Tibial artery (tissue), 4 donors: ENCODE results near the gene MAN1A2.
"Not testable (repeated sequence)": the region's sequence is repeated elsewhere in the genome, so short reads cannot be mapped to it uniquely, and the experiment has no call there.

Source experiments
- DNase-seq, 2 donors: peaks; one replicate each; pipeline ENCODE4 v3.0.0-alpha.2; 2019
- H3K27ac ChIP-seq, 2 donors: fragments of 200-600 bp; sonication (generic) in 1 of 2; 1 replicate in 1 of 2; 2 replicates in 1 of 2; pipeline ENCODE4 v1.5.1; 2018 to 2019; ENCODE audit warnings: mild to moderate bottlenecking in 1 of 2
- H3K27me3 ChIP-seq, 2 donors: fragments of 200-600 bp; sonication (generic) in 1 of 2; one replicate each; pipeline versions ENCODE4 v1.5.1 to v1.6.0; 2016 to 2019
- H3K36me3 ChIP-seq, 3 donors: fragments of 200-600 bp; sonication (generic) in 2 of 3; one replicate each; pipeline ENCODE4 v1.5.1; 2016 to 2019; ENCODE audit warnings: mild to moderate bottlenecking in 2 of 3
- H3K4me1 ChIP-seq, 4 donors: fragments of 200-600 bp; sonication (generic) in 2 of 4; 1 replicate in 3 of 4; 2 replicates in 1 of 4; pipeline ENCODE4 v1.5.1; 2016 to 2019
- H3K4me3 ChIP-seq, 2 donors: fragments of 200-600 bp; sonication (generic) in 1 of 2; 1 replicate in 1 of 2; 2 replicates in 1 of 2; pipeline ENCODE4 v1.5.1; 2018 to 2019; ENCODE audit warnings: mild to moderate bottlenecking in 2 of 2
- H3K9me3 ChIP-seq, 3 donors: fragments of 200-600 bp; sonication (generic) in 1 of 3; one replicate each; pipeline ENCODE4 v1.5.1; 2016 to 2019
- CTCF ChIP-seq, 2 experiments: fragments of 200-600 bp in 1 of 2; fragments of 450-650 bp in 1 of 2; IDR thresholded peaks; one replicate each; pipeline ENCODE4 v1.5.1; 2017 to 2019; ENCODE audit warnings: antibody characterized with exemption in 2 of 2, mild to moderate bottlenecking in 1 of 2, moderate library complexity in 1 of 2
- intact Hi-C: fragments of 100-400 bp; cut with DNase I; formaldehyde crosslinking; loops from one replicate; pipeline ENCODE4 v1.15.0; 2023; ENCODE audit warnings: low total_unique reads

Gene MAN1A2

GRCh38 chr1:117467336-117467735 is 100.1 kb downstream of the MAN1A2 start:
- H3K36me3 ChIP-seq = peaks cover 7 to 21% (median 11%) of the 10 kb centered on the region in 3 donors
- no peaks in the 10 kb centered on the region for H3K9me3 ChIP-seq
- TF ChIP-seq CTCF (IDR thresholded peaks at IDR 0.05) = no peak
- intact Hi-C loops = no loop called here
- H3K4me3 ChIP-seq = no peak overlapping the region
- no peaks in the 10 kb centered on the region for H3K4me1 ChIP-seq
- no peak overlapping the region for H3K27ac ChIP-seq
- no peaks in the 10 kb centered on the region for H3K27me3 ChIP-seq
- no peak for DNase-seq

GRCh38 chr1:117473063-117473462 is 105.8 kb downstream of the MAN1A2 start:
- DNase-seq = no peak
- H3K4me3 ChIP-seq = no peak overlapping the region
- H3K27ac ChIP-seq = no peak overlapping the region
- H3K27me3 ChIP-seq = no peaks in the 10 kb centered on the region
- intact Hi-C loops = no loop called here
- no peaks in the 10 kb centered on the region for H3K9me3 ChIP-seq
- H3K4me1 ChIP-seq = no peaks in the 10 kb centered on the region
- H3K36me3 ChIP-seq = peaks cover 1 to 18% (median 14%) of the 10 kb centered on the region in 3 donors
- TF ChIP-seq CTCF (IDR thresholded peaks at IDR 0.05) = no peak

GRCh38 chr1:117475495-117475894 is 108.2 kb downstream of the MAN1A2 start:
- DNase-seq, H3K4me1 ChIP-seq, H3K27me3 ChIP-seq, H3K27ac ChIP-seq, H3K4me3 ChIP-seq, H3K9me3 ChIP-seq, intact Hi-C loops: not testable (repeated sequence)
- H3K36me3 ChIP-seq = peaks cover 0 to 15% (median 0%) of the 10 kb centered on the region in 3 donors

- H3K27me3 ChIP-seq = no peaks in the 10 kb centered on the region
- no peak overlapping the region for H3K4me3 ChIP-seq
- no peaks in the 10 kb centered on the region for H3K9me3 ChIP-seq
- no peak overlapping the region for H3K27ac ChIP-seq
- no peak for TF ChIP-seq CTCF (IDR thresholded peaks at IDR 0.05)
- intact Hi-C loops = no loop called here
- DNase-seq = no peak
- peaks cover 5 to 31% (median 8%) of the 10 kb centered on the region in 3 donors for H3K36me3 ChIP-seq
- no peaks in the 10 kb centered on the region for H3K4me1 ChIP-seq
These were observed 111.8 kb downstream of the MAN1A2 start for GRCh38 chr1:117479086-117479485.

- H3K27me3 ChIP-seq = no peaks in the 10 kb centered on the region
- H3K36me3 ChIP-seq = peaks cover 5 to 31% (median 8%) of the 10 kb centered on the region in 3 donors
- intact Hi-C loops = no loop called here
- no peaks in the 10 kb centered on the region for H3K9me3 ChIP-seq
- no peak for DNase-seq
- no peak for TF ChIP-seq CTCF (IDR thresholded peaks at IDR 0.05)
- H3K27ac ChIP-seq = no peak overlapping the region
- H3K4me3 ChIP-seq = no peak overlapping the region
- no peaks in the 10 kb centered on the region for H3K4me1 ChIP-seq
These were observed 114.2 kb downstream of the MAN1A2 start for GRCh38 chr1:117481410-117481809.

- H3K27ac ChIP-seq = no peak overlapping the region
- H3K4me1 ChIP-seq = no peaks in the 10 kb centered on the region
- no peak for DNase-seq
- H3K9me3 ChIP-seq = no peaks in the 10 kb centered on the region
- intact Hi-C loops = no loop called here
- no peak for TF ChIP-seq CTCF (IDR thresholded peaks at IDR 0.05)
- no peaks in the 10 kb centered on the region for H3K27me3 ChIP-seq
- H3K4me3 ChIP-seq = no peak overlapping the region
- peaks cover 0 to 12% (median 9%) of the 10 kb centered on the region in 3 donors for H3K36me3 ChIP-seq
These were observed 126.7 kb downstream of the MAN1A2 start for GRCh38 chr1:117493906-117494305.
